Hepatocyte (in vitro differentiated cells): Measurements from ENCODE around the gene CHRNA7. TPM values are rescaled to one million over a fixed set of nuclear protein-coding genes. Genes with fewer than 3 reads are reported as not detected.

Experiments
- DNase-seq: peaks from one replicate; pipeline ENCODE4 v3.0.0-alpha.2; 2016; ENCODE audit warnings: low spot score
- H2AFZ ChIP-seq: fragments of 200-600 bp; sonication (generic); 2 replicates; pipeline ENCODE4 v1.6.0; 2016; ENCODE audit warnings: antibody characterized with exemption, mild to moderate bottlenecking
- H3K27ac ChIP-seq: fragments of 200-600 bp; sonication (generic); 2 replicates; pipeline ENCODE4 v1.5.1; 2016; ENCODE audit warnings: mild to moderate bottlenecking
- H3K27me3 ChIP-seq: fragments of 200-600 bp; sonication (generic); 2 replicates; pipeline ENCODE4 v1.6.1; 2016
- H3K36me3 ChIP-seq: fragments of 200-600 bp; sonication (generic); replicated peaks from 2 replicates; pipeline ENCODE4 v1.5.1; 2016; ENCODE audit warnings: low read depth; ENCODE audit not compliant: insufficient read depth
- H3K4me1 ChIP-seq: fragments of 200-600 bp; sonication (generic); 2 replicates; pipeline ENCODE4 v1.5.1; 2016; ENCODE audit warnings: mild to moderate bottlenecking, moderate library complexity; ENCODE audit not compliant: insufficient read depth
- H3K4me2 ChIP-seq: fragments of 200-600 bp; sonication (generic); 2 replicates; pipeline ENCODE4 v1.6.0; 2016
- H3K4me3 ChIP-seq: fragments of 200-600 bp; sonication (generic); 2 replicates; pipeline ENCODE4 v1.5.1; 2016; ENCODE audit warnings: mild to moderate bottlenecking
- H3K79me2 ChIP-seq: fragments of 200-600 bp; sonication (generic); 2 replicates; pipeline ENCODE4 v1.6.0; 2017; ENCODE audit warnings: mild to moderate bottlenecking
- H3K9me2 ChIP-seq: fragments of 200-600 bp; sonication (generic); replicated peaks from 2 replicates; pipeline ENCODE4 v1.6.0; 2017; ENCODE audit warnings: mild to moderate bottlenecking; ENCODE audit not compliant: insufficient read depth
- H3K9me3 ChIP-seq: fragments of 200-600 bp; sonication (generic); 2 replicates; pipeline ENCODE4 v1.5.1; 2016; ENCODE audit warnings: low read depth, mild to moderate bottlenecking
- H4K20me1 ChIP-seq: fragments of 200-600 bp; sonication (generic); 2 replicates; pipeline ENCODE4 v1.6.0; 2016; ENCODE audit warnings: mild to moderate bottlenecking; ENCODE audit not compliant: insufficient read depth, poor library complexity, severe bottlenecking
- EZH2 ChIP-seq: fragments of 200-600 bp; sonication (generic); IDR thresholded peaks from 2 replicates; pipeline ENCODE4 v1.6.1; 2016; ENCODE audit warnings: antibody characterized with exemption, mild to moderate bottlenecking, borderline replicate concordance
- EZH2phosphoT487 ChIP-seq: fragments of 200-600 bp; sonication (generic); IDR thresholded peaks from one replicate; pipeline ENCODE4 v1.6.1; 2018; ENCODE audit warnings: antibody characterized with exemption, mild to moderate bottlenecking, low read depth, moderate library complexity; ENCODE audit not compliant: unreplicated experiment, severe bottlenecking
- WGBS: methylation state at CpG from one replicate; pipeline ENCODE4 v1.1.6; 2016; ENCODE audit warnings: low lambda C conversion rate; ENCODE audit errors: missing lambda C conversion rate; 5-methylcytosine and 5-hydroxymethylcytosine counted together
- polyA plus RNA-seq: library from polyadenylated mRNA; unstranded; fragments of >200 nt; fragmentation: Nextera tagmentation; extraction: Ambion mirVana; gene quantifications from 2 replicates; pipeline ENCODE4 v1.2.1, GENCODE V29; 2016
- total RNA-seq: library from RNA; depleted of rRNA; stranded (reverse); fragments of >200 nt; gene quantifications from 2 replicates; pipeline ENCODE4 v1.2.3, GENCODE V29; 2014
- TF ChIP-seq, protein P1 (sequence below): fragments of 200-600 bp; sonication (generic); IDR thresholded peaks from 2 replicates; pipeline ENCODE4 v1.5.1; 2016; ENCODE audit warnings: antibody characterized with exemption, mild to moderate bottlenecking; ENCODE audit not compliant: poor library complexity

Gene CHRNA7
- total and polyA plus RNA-seq, 2 experiments from 2014 or later = 3.0 to 4.0 TPM

DNA sequence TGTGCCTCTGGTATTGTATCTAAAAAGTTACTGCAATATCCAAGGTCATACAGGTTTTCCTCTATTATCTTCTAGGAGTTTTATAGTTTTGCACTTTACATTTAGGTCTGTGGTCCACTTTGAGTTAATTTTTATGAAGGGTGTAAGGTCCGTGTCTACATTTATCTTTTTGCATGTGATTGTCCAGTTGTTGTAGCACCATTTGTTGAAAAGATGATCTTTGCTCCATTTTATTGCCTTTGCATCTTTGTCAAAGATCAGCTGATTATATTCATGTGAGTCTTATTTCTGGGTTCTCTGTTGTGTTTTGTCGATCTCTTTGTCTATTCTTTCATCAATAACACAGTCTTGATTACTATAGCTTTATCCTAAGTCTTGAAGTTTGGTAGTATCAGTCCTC lies 6.7 kb downstream of the CHRNA7 start:
- Histone ChIP-seq H3K9me3 (no peaks in the 10 kb centered on the region), H3K4me2 (no peak overlapping the region), H3K79me2 (no peaks in the 10 kb centered on the region), H3K27me3 (peaks cover 11% of the 10 kb centered on the region), H4K20me1 (no peaks in the 10 kb centered on the region), H3K36me3 (no peaks in the 10 kb centered on the region), H3K9me2 (no peaks in the 10 kb centered on the region), H3K4me1 (no peaks in the 10 kb centered on the region), H3K27ac (no peak overlapping the region), H2AFZ (no peak overlapping the region), H3K4me3 (no peak overlapping the region)
- TF ChIP-seq EZH2phosphoT487 = no peak
- TF ChIP-seq EZH2 = no peak
- TF ChIP-seq, protein P1, sequence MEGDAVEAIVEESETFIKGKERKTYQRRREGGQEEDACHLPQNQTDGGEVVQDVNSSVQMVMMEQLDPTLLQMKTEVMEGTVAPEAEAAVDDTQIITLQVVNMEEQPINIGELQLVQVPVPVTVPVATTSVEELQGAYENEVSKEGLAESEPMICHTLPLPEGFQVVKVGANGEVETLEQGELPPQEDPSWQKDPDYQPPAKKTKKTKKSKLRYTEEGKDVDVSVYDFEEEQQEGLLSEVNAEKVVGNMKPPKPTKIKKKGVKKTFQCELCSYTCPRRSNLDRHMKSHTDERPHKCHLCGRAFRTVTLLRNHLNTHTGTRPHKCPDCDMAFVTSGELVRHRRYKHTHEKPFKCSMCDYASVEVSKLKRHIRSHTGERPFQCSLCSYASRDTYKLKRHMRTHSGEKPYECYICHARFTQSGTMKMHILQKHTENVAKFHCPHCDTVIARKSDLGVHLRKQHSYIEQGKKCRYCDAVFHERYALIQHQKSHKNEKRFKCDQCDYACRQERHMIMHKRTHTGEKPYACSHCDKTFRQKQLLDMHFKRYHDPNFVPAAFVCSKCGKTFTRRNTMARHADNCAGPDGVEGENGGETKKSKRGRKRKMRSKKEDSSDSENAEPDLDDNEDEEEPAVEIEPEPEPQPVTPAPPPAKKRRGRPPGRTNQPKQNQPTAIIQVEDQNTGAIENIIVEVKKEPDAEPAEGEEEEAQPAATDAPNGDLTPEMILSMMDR = no peak
- no peak for DNase-seq
- WGBS = 83% methylated on average over 2 of the region's 2 CpGs

DNA sequence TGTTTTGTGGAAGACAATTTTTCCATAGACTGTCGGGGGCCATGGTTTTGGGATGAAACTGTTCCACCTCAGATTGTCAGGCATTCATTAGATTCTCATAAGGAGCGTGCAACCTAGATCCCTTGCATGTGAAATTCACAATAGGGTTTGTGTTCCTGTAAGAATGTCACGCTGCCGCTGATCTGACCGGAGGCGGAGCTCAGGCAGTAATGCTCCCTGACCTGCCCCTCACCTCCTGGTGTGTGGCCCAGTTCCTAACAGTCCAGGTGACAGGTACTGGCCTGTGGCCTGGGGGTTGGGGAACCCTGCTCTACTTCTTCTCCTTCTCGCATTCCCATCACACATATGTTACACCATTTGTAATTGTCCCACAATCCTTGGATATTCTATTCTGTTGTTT lies 11.0 kb downstream of the CHRNA7 start:
- Histone ChIP-seq H3K4me2 (no peak overlapping the region), H3K27me3 (no peaks in the 10 kb centered on the region), H3K4me3 (no peak overlapping the region), H3K9me3 (no peaks in the 10 kb centered on the region), H3K36me3 (no peaks in the 10 kb centered on the region), H3K4me1 (peaks cover 7% of the 10 kb centered on the region), H3K9me2 (no peaks in the 10 kb centered on the region), H3K79me2 (no peaks in the 10 kb centered on the region), H3K27ac (no peak overlapping the region), H2AFZ (no peak overlapping the region), H4K20me1 (no peaks in the 10 kb centered on the region)
- no peak for DNase-seq
- WGBS = 84% methylated on average over 7 of the region's 7 CpGs
- TF ChIP-seq EZH2phosphoT487 (no peak), EZH2 (no peak)
- TF ChIP-seq, protein P1 = no peak

DNA sequence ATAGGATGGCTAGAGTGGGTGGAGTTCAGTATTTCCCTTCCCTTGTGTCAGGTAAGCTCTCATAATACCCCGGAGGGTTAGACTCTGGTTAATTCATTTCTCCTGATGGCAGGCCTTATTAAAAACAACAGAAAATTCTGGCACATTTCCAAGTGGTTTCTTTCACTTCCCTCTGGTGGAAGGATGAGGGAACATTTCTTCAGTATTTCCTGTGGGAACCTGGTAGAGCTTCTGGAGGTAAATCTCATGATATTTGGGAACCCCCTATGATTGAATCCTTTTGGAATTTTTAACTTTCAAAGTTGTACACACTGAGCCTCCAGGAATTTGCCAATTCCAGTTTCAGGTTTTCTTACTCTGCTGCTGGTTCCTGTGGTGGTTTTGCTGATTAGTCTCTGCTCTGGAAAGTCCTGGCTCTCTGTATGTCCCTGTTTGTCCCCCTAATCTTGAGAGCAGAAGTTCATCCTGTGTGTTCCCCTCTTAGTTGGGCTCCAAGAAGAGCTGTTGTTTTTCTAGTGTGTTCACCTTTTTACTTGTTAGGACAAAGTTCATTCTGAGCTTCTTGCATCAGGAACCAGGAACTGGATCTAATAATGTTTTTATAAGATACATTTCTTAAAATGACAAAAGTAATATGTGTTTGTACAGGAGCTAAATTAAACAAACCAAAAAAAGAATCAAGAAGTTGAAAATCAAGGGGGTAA lies 12.1 kb downstream of the CHRNA7 start:
- peak overlapping the region; percentile 4 for H3K27ac ChIP-seq

More for the DNA sequence above, 12.1 kb downstream of the CHRNA7 start:
- Histone ChIP-seq H4K20me1 (no peaks in the 10 kb centered on the region), H3K79me2 (no peaks in the 10 kb centered on the region), H3K9me3 (no peaks in the 10 kb centered on the region), H3K9me2 (no peaks in the 10 kb centered on the region), H3K36me3 (no peaks in the 10 kb centered on the region), H2AFZ (no peak overlapping the region), H3K4me3 (no peak overlapping the region), H3K27me3 (no peaks in the 10 kb centered on the region), H3K4me1 (peaks cover 7% of the 10 kb centered on the region), H3K4me2 (peak overlapping the region; percentile 4)
- peak; percentile 56 for DNase-seq
- TF ChIP-seq EZH2 (no peak), EZH2phosphoT487 (no peak)
- TF ChIP-seq, protein P1 = peak; percentile 16
- 13% methylated on average over 1 of the region's 1 CpG for WGBS
